ENCODE measurements around the gene NSMCE3. TPM values are rescaled to one million over a fixed set of nuclear protein-coding genes. Genes with fewer than 3 reads are reported as not detected.

The NSMCE3 gene
- polyA plus RNA-seq (ENCODE audit: insufficient read length in 4 of 4), result 10 to 100 TPM in 1 of 4 donors, 1 to 10 TPM in 3; 8.7 to 11.8 (median 9.7) TPM

- DNase-seq (ENCODE audit: low read depth in 4 of 4, low spot score in 3 of 4), result peak; percentile 75 to 79 (median 76)
These were observed at the start of gene NSMCE3 for GRCh38 chr15:29269485-29270168. Gene NSMCE3, minus strand, starts transcription at chr15:29269822. Its CDS starts 117 bp downstream, at chr15:29269705.

DNA sequence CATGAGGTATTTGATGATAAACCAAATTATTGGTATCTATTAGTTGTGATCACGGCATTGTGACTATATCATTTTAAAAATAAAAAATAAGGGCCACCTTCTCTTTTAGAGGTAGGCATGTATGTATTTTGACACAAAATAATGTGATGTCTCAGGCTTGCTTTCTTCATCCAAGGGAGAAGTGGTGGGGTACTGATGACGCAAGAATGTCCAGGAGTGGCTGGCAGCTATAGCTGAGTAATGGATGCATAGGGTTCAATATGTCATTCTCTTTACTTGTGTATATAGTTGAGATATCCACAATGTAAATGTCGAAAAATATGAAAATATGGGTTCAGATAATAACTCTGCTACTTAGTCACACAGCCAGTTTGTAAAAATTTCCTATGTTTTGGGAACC is 46.8 kb upstream of the NSMCE3 start:
- DNase-seq (ENCODE audit: low read depth in 4 of 4, low spot score in 3 of 4), result no peak

DNA sequence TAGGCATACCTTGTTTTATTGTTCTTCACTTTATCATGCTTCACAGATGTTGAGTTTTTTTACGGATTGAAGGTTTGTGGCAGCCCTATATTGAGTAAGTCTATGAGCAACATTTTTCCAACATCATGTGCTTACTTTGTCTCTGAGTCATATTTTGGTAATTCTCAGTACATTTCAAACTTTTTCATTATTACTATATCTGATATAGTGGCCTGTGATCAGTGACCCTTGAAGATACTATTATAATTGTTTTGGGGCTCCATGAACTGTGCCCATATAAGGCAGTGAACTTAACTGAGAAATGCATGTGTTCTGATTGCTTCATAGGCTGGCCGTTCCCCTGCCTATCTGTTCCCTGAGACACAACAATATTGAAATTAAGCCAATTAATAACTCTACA is 42.8 kb upstream of the NSMCE3 start:
- DNase-seq (ENCODE audit: low read depth in 4 of 4, low spot score in 3 of 4), result no peak

DNA sequence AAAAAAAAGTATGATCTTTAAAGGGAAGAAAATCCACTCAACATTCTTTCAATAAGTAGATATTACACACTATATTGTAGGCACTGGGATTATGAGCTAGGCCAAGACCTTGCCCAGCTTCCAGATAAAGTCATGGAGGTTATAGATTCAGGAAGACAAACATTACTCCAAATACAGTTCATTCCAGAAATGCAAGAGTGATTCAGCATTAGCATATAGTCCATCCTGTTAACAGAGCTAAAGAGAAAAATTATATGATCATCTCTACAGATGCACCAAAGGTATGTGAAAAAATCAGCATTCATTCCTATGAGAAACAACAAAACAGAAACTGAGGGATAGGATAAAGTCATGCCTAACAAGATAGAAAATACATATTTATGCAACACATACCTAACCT is 42.1 kb upstream of the NSMCE3 start:
- DNase-seq (ENCODE audit: low read depth in 4 of 4, low spot score in 3 of 4), result no peak

GRCh38 chr15:29309139-29309538 is 39.5 kb upstream of the NSMCE3 start:
- no peak for DNase-seq (ENCODE audit: low read depth in 4 of 4, low spot score in 3 of 4)

DNA sequence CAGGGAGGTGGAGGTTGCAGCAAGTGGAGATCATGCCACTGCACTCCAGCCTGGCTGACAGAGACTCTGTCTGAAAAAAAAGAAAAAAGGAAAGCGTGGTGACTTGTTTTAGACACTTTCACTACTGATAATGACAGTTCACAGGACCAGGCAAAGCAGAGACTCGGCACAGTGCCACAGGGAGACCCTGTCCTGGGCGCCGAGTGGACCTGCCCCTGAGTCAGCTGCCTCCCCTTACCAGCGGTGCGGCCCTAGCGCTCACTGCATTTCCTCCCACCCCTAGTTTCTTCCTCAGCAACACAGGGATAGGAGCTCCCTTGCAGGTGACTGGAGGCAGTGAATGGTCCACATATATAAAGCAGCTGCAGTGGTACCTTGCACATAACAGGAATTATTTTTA is 38.7 kb upstream of the NSMCE3 start:
- no peak for DNase-seq (ENCODE audit: low read depth in 4 of 4, low spot score in 3 of 4)

- DNase-seq (ENCODE audit: low read depth in 4 of 4, low spot score in 3 of 4), result no peak
These were observed 35.9 kb upstream of the NSMCE3 start for GRCh38 chr15:29305556-29305955.

GRCh38 chr15:29302871-29303270 is 33.2 kb upstream of the NSMCE3 start:
- no peak for DNase-seq (ENCODE audit: low read depth in 4 of 4, low spot score in 3 of 4)

DNA sequence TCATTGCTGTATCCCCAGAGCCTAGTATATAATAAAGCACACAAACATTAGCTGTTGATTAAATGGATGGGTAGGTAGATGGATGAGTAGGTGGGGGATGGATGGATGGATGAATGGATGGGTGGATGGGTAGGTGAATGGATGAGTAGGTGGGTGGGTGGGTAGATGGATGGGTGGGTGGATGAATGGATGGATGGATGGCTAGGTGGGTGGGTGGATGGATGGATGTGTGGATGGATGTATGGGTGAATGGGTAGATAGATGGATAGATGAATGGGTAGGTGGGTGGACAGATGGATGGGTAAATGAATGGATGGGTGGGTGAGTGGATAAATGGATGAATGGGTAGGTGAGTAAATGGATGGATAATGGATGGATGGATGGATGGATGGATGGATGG is 30.2 kb upstream of the NSMCE3 start:
- no peak for DNase-seq (ENCODE audit: low read depth in 4 of 4, low spot score in 3 of 4)

DNA sequence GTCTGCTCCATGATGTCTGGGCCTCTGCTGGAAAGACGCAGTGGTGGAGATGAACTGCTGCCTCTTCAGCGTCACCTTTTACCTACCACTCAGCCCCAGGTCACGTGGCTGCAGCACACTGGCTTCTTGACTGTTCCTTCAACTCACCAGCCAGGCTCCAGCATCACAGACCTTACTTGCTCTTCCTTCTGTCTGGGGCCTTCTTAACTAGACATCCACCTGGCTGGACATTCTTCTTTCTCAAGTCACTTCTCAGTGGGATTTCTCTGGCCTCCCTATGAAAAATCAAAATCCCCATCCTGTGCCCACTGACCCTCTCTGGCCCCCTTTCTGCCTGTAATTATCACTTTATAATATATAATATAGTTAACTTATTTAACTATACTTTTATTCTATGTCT is 29.7 kb upstream of the NSMCE3 start:
- DNase-seq (ENCODE audit: low read depth in 4 of 4, low spot score in 3 of 4), result no peak

- DNase-seq (ENCODE audit: low read depth in 4 of 4, low spot score in 3 of 4), result no peak
These were observed 25.2 kb upstream of the NSMCE3 start for GRCh38 chr15:29294732-29295325.

GRCh38 chr15:29291067-29291845 is 21.6 kb upstream of the NSMCE3 start:
- no peak for DNase-seq (ENCODE audit: low read depth in 4 of 4, low spot score in 3 of 4)

GRCh38 chr15:29289173-29289572 is 19.6 kb upstream of the NSMCE3 start:
- no peak for DNase-seq (ENCODE audit: low read depth in 4 of 4, low spot score in 3 of 4)

- no peak for DNase-seq (ENCODE audit: low read depth in 4 of 4, low spot score in 3 of 4)
These were observed 15.8 kb upstream of the NSMCE3 start for GRCh38 chr15:29285386-29285785.

GRCh38 chr15:29283381-29283780 is 13.8 kb upstream of the NSMCE3 start:
- DNase-seq (ENCODE audit: low read depth in 4 of 4, low spot score in 3 of 4), result no peak

DNA sequence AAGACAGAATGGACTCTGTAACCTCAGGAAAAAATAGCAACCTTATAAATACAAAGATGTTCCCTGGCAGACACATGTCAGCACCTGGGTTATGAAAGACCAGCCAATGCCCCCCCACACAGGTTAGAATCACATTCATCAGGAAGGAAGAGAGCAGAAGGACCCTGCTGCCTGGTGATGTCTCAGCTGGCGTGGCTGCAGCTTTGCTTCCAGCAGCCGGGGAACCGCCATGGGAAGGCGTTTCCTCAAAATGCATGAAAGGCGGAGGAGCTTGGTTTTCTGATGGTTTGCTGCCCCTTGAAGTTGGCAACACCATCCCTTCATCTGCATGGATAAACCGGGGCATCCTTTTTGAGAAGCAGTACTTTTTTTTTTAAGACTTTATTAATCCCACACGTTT is 10.9 kb upstream of the NSMCE3 start:
- no peak for DNase-seq (ENCODE audit: low read depth in 4 of 4, low spot score in 3 of 4)

DNA sequence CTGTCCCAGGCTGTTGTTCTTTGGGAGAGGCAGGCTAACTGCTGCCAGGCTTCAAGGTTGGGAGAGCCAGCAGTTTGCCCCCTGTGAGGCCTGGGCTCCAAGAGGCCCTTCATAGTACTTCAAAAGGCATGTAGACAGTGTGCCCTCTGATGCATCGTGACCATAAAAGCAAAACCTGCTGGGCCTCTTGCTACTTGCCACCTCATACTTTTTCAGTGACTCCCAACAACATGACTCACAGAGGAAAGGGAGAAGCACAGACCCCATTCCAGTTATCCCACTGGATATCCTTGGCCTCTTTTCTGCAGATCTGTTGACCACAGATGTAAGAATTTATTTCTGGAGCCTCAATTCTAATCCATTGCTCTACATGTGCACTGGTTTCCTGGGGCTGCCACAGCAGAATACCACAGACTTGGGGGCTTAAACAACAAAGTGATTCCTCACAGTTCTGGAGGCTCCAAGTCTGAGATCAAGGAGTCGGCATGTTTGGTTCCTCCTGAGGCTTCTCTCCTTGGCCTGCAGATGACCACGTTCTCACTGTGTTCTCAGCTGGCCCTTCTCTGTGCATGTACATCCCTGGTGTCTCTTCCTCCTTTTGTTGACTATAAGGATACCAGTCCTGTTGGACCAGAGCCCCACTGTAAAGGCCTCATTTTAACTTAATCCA is 8.9 kb upstream of the NSMCE3 start:
- no peak for DNase-seq (ENCODE audit: low read depth in 4 of 4, low spot score in 3 of 4)

DNA sequence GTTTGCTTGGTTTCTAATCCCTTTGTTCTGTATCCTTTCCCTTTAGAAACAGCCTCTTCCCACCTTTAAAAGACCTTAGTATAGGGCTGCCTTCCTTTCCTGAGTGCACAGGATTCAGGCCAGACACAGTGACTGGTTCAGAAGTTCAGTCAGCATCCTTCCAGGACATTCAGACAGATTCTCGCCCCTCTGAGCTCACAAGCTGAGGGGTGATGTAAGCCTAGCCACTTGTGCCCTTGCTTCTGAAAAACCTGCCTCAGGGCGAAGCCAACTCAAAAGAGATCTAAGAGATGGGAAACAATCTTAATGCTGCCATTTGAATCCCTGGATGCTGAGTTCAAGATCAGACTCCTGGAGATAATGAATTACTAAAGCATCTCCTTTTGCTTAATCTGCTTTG is 6.7 kb upstream of the NSMCE3 start:
- no peak for DNase-seq (ENCODE audit: low read depth in 4 of 4, low spot score in 3 of 4)

GRCh38 chr15:29275855-29276254 is 6.2 kb upstream of the NSMCE3 start:
- DNase-seq (ENCODE audit: low read depth in 4 of 4, low spot score in 3 of 4), result no peak

- DNase-seq (ENCODE audit: low read depth in 4 of 4, low spot score in 3 of 4), result no peak
These were observed 5.3 kb upstream of the NSMCE3 start for GRCh38 chr15:29274946-29275345.

GRCh38 chr15:29272219-29272618 is 2.6 kb upstream of the NSMCE3 start:
- no peak for DNase-seq (ENCODE audit: low read depth in 4 of 4, low spot score in 3 of 4)

Measured in left renal pelvis (tissue), 4 donors.